Colonic mucosa (tissue), 4 donors: ENCODE results near the gene CSNK1G2. TPM values are rescaled to one million over a fixed set of nuclear protein-coding genes. Genes with fewer than 3 reads are reported as not detected.
A peak's percentile ranks its signal among the peaks of the same experiment; 100 is the strongest.

Source experiments
- DNase-seq: peaks from one replicate; pipeline ENCODE4 v3.0.0-alpha.2; 2020
- H3K27ac ChIP-seq: fragments of 200-600 bp; one replicate; pipeline ENCODE4 v1.8.0; 2021
- H3K27me3 ChIP-seq: fragments of 200-600 bp; one replicate; pipeline ENCODE4 v1.8.0; 2021
- H3K36me3 ChIP-seq: fragments of 200-600 bp; one replicate; pipeline ENCODE4 v1.8.0; 2021
- H3K4me1 ChIP-seq: fragments of 200-600 bp; one replicate; pipeline ENCODE4 v1.8.0; 2021; ENCODE audit warnings: mild to moderate bottlenecking
- H3K4me3 ChIP-seq: fragments of 200-600 bp; one replicate; pipeline ENCODE4 v1.8.0; 2021
- H3K9ac ChIP-seq, 2 donors: one replicate each; pipeline ENCODE4 v1.7.0; 2013; ENCODE audit warnings: control low read depth in 2 of 2, low read depth in 2 of 2, low read length in 2 of 2
- H3K9me3 ChIP-seq: fragments of 200-600 bp; one replicate; pipeline ENCODE4 v1.8.0; 2021
- intact Hi-C: fragments of 100-400 bp; cut with DNase I; formaldehyde crosslinking; loops from one replicate; pipeline ENCODE4 v1.14.1; 2022
- total RNA-seq, 2 donors: library from RNA; stranded (reverse); fragmentation: NEBNext Ultra II Directional in 1 of 2; extraction: Animal tissue kit (Norgen Biotek cat#: 25700) in 1 of 2; gene quantifications; one replicate each; pipeline ENCODE4 v1.2.1, GENCODE V29; 2021
- TF ChIP-seq, protein P1 (sequence below): fragments of 200-600 bp; IDR thresholded peaks from one replicate; pipeline ENCODE4 v1.8.0; 2022; ENCODE audit warnings: antibody characterized with exemption, mild to moderate bottlenecking
- donor health status: healthy.
- donor health status: DM: no; HTN: no; CAD: no.
- donor health status: DM: no; HTN: no; CAD: no.

CSNK1G2 gene
- total RNA-seq, 2 donors from 2014 or later: 55.3 to 61.0 TPM

DNA sequence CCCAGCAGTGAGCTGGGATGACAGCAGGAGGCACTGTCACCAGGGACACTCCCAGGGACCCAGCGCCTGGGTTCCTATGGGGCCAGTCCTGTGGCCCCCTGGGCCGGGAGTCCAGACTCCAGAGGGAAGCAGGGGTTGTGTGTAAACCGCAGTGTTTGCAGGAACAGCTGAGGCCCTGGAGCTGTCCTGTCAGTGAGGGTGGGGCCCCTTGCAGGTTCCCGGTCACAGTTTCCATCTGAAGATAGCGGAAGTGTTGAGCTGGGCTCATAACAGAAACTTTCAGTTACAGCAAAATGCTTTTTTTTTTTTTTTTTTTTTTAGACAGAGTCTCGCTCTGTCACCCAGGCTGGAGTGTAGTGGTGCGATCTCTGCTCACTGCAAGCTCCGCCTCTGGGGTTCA lies 17.7 kb upstream of the CSNK1G2 start:
- Histone ChIP-seq H3K9ac (no peak overlapping the region), H3K4me1 (no peaks in the 10 kb centered on the region), H3K9me3 (no peaks in the 10 kb centered on the region), H3K27ac (no peak overlapping the region), H3K27me3 (no peaks in the 10 kb centered on the region), H3K4me3 (no peak overlapping the region), H3K36me3 (no peaks in the 10 kb centered on the region)
- DNase-seq: no peak
- TF ChIP-seq, protein P1, sequence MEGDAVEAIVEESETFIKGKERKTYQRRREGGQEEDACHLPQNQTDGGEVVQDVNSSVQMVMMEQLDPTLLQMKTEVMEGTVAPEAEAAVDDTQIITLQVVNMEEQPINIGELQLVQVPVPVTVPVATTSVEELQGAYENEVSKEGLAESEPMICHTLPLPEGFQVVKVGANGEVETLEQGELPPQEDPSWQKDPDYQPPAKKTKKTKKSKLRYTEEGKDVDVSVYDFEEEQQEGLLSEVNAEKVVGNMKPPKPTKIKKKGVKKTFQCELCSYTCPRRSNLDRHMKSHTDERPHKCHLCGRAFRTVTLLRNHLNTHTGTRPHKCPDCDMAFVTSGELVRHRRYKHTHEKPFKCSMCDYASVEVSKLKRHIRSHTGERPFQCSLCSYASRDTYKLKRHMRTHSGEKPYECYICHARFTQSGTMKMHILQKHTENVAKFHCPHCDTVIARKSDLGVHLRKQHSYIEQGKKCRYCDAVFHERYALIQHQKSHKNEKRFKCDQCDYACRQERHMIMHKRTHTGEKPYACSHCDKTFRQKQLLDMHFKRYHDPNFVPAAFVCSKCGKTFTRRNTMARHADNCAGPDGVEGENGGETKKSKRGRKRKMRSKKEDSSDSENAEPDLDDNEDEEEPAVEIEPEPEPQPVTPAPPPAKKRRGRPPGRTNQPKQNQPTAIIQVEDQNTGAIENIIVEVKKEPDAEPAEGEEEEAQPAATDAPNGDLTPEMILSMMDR: no peak
- intact Hi-C loops: no loop called here

DNA sequence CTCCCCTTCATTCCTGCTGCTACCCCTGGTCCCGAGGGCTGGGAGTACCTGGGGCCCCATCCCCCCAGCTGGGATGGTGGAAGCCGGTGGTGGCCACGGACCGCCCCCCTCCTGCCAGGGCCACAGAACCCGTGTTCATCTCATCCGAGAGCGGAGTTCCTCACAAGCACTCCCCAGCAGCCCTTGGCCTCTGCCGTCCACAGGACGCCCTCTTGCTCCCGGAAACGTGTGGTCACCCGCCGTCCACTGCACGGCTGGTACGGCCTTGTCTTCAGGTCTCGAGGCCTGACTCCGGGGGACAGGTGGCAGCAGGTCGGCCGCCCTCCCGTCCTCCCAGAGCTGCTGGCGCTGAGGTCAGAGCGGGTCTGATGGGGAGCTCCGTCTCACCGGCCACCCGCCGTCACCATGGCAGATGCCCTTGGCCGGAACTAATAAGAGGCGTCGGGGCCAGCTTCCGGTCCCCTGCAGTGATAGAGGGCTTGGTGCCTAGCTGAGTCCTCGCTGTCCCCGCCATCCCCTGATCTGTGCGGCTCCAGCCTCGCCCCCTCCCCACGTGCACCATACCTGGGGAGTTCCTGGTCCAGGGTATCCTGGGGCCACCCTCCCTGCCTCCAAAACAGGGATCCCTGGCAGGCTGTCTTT lies 16.5 kb upstream of the CSNK1G2 start:
- Histone ChIP-seq H3K9me3 (no peaks in the 10 kb centered on the region), H3K4me1 (no peaks in the 10 kb centered on the region), H3K27ac (no peak overlapping the region), H3K27me3 (no peaks in the 10 kb centered on the region), H3K4me3 (no peak overlapping the region), H3K36me3 (no peaks in the 10 kb centered on the region), H3K9ac (no peak overlapping the region)
- TF ChIP-seq, protein P1: no peak
- intact Hi-C loops: no loop called here
- no peak for DNase-seq

DNA sequence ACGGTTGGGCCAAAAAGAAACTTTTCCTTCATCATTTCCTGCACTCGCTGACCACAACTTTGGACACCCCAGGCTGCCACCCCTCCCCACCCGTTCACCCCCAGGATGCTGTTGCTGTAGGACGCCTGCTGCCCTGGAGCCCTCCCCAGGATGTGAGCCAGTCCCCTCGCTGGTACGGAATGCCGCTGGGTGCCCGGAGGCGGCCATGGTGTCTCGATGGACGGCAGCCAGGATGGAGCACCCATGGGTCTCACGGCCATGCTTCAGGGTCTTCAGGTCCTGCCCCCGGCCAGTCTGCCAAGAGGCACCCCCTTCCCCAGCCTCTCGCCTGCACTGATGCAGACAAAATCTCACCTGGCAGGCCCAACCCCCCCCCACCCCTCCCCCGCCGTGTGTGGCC lies 15.4 kb upstream of the CSNK1G2 start:
- TF ChIP-seq, protein P1: no peak
- Histone ChIP-seq H3K4me1 (peaks cover 5% of the 10 kb centered on the region), H3K9me3 (no peaks in the 10 kb centered on the region), H3K9ac (no peak overlapping the region), H3K27me3 (no peaks in the 10 kb centered on the region), H3K36me3 (no peaks in the 10 kb centered on the region), H3K27ac (no peak overlapping the region), H3K4me3 (no peak overlapping the region)
- DNase-seq: no peak
- intact Hi-C loops: no loop called here

- H3K9me3 ChIP-seq: no peaks in the 10 kb centered on the region
- intact Hi-C loops: no loop called here
- peak overlapping the region in 1 of 2 donors; percentile 16 for H3K9ac ChIP-seq
- H3K4me3 ChIP-seq: peak overlapping the region; percentile 34
- H3K27me3 ChIP-seq: no peaks in the 10 kb centered on the region
- H3K27ac ChIP-seq: no peak overlapping the region
- no peaks in the 10 kb centered on the region for H3K36me3 ChIP-seq
- peaks cover 5% of the 10 kb centered on the region for H3K4me1 ChIP-seq
- peak; percentile 85 for DNase-seq
- TF ChIP-seq, protein P1: peak; percentile 88
These were observed 11.8 kb upstream of the CSNK1G2 start for GRCh38 chr19:1929021-1929742.

GRCh38 chr19:1931445-1931844 lies 9.5 kb upstream of the CSNK1G2 start:
- H3K36me3 ChIP-seq: no peaks in the 10 kb centered on the region
- H3K27me3 ChIP-seq: no peaks in the 10 kb centered on the region
- TF ChIP-seq, protein P1: no peak
- peaks cover 5% of the 10 kb centered on the region for H3K4me1 ChIP-seq
- H3K4me3 ChIP-seq: no peak overlapping the region
- H3K9ac ChIP-seq: no peak overlapping the region
- intact Hi-C loops: loop anchor here (10.0 kb wide), 2 partner anchors 83 to 143 kb away; partner anchors contain the start of gene BTBD2
- H3K27ac ChIP-seq: no peak overlapping the region
- DNase-seq: no peak
- no peaks in the 10 kb centered on the region for H3K9me3 ChIP-seq
